Measurements from ENCODE around the gene CUX1.

GRCh38 chr7:101936223-101936610, 118.8 kb downstream of the CUX1 start:
- TF ChIP-seq GATA2 (IDR thresholded peaks at IDR 0.05; ENCODE audit: low read depth, low read length) (no peak), GATA3 (IDR thresholded peaks at IDR 0.05; ENCODE audit: low read depth, low read length) (no peak)

Measured in SH-SY5Y (cell line).